ENCODE data around the gene OR5B12. TPM values are rescaled to one million over a fixed set of nuclear protein-coding genes. Genes with fewer than 3 reads are reported as not detected.

OR5B12 gene
- total and polyA plus RNA-seq, 4 donors = not detected

DNA sequence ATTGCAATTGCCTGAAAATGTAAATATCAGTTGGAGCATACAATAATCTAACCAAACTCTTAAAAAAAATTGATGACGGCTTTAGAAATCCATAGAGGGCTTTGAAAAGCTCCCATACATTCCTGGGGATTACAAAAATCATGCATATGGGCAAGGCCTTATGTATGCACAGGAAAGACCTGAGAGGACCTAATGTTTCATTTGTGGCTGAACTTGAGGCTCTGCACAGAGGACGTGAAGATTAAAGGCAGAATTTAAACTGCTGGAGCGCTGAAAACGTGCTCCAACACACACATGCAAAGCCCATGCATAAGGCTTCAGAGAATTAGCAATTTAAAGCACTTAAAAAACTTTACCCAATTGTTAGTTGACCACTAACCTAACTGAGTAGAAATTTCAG lies 3.5 kb downstream of the OR5B12 start:
- Histone ChIP-seq H3K9ac (ENCODE audit: low read depth in 1 of 2, low read length in 2 of 2) (no peak overlapping the region), H3K4me1 (ENCODE audit: control insufficient read depth in 4 of 4, insufficient read depth in 4 of 4, low read length in 3 of 4) (no peaks in the 10 kb centered on the region), H3K36me3 (ENCODE audit: control insufficient read depth in 4 of 4, insufficient read depth in 3 of 4, low read depth in 1 of 4, low read length in 3 of 4) (no peaks in the 10 kb centered on the region), H3K4me3 (ENCODE audit: low read depth in 1 of 3, low read length in 3 of 3) (no peak overlapping the region), H3K27ac (ENCODE audit: low read depth in 1 of 2, low read length in 2 of 2) (no peak overlapping the region), H3K9me3 (ENCODE audit: control insufficient read depth in 4 of 4, low read length in 3 of 4) (peaks cover 2 to 4% (median 3%) of the 10 kb centered on the region in 4 donors), H3K27me3 (ENCODE audit: control insufficient read depth in 4 of 4, insufficient read depth in 4 of 4, low read length in 3 of 4) (no peaks in the 10 kb centered on the region)
- DNase-seq (ENCODE audit: low spot score) = no peak
- no peak for TF ChIP-seq SP1 (IDR thresholded peaks at IDR 0.05)
- TF ChIP-seq EGR1 (IDR thresholded peaks at IDR 0.05; ENCODE audit: low read depth in 2 of 2) = no peak
- TF ChIP-seq FOXA1 (IDR thresholded peaks at IDR 0.05) = no peak
- no peak for TF ChIP-seq RAD21 (IDR thresholded peaks at IDR 0.05)
- TF ChIP-seq RXRA (IDR thresholded peaks at IDR 0.05) = no peak
- TF ChIP-seq, protein P1, sequence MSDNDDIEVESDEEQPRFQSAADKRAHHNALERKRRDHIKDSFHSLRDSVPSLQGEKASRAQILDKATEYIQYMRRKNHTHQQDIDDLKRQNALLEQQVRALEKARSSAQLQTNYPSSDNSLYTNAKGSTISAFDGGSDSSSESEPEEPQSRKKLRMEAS (IDR thresholded peaks at IDR 0.05) = no peak
- no peak for TF ChIP-seq NR2F2 (IDR thresholded peaks at IDR 0.05)
- TF ChIP-seq YY1 (IDR thresholded peaks at IDR 0.05) = no peak
- TF ChIP-seq HNF4A (conservative IDR thresholded peaks at IDR 0.05) = no peak
- no peak for TF ChIP-seq HNF4G (IDR thresholded peaks at IDR 0.05)
- TF ChIP-seq FOXA2 (IDR thresholded peaks at IDR 0.05) = no peak
- TF ChIP-seq, protein P2, sequence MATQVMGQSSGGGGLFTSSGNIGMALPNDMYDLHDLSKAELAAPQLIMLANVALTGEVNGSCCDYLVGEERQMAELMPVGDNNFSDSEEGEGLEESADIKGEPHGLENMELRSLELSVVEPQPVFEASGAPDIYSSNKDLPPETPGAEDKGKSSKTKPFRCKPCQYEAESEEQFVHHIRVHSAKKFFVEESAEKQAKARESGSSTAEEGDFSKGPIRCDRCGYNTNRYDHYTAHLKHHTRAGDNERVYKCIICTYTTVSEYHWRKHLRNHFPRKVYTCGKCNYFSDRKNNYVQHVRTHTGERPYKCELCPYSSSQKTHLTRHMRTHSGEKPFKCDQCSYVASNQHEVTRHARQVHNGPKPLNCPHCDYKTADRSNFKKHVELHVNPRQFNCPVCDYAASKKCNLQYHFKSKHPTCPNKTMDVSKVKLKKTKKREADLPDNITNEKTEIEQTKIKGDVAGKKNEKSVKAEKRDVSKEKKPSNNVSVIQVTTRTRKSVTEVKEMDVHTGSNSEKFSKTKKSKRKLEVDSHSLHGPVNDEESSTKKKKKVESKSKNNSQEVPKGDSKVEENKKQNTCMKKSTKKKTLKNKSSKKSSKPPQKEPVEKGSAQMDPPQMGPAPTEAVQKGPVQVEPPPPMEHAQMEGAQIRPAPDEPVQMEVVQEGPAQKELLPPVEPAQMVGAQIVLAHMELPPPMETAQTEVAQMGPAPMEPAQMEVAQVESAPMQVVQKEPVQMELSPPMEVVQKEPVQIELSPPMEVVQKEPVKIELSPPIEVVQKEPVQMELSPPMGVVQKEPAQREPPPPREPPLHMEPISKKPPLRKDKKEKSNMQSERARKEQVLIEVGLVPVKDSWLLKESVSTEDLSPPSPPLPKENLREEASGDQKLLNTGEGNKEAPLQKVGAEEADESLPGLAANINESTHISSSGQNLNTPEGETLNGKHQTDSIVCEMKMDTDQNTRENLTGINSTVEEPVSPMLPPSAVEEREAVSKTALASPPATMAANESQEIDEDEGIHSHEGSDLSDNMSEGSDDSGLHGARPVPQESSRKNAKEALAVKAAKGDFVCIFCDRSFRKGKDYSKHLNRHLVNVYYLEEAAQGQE (IDR thresholded peaks at IDR 0.05) = no peak
- TF ChIP-seq ATF3 (IDR thresholded peaks at IDR 0.05) = no peak
- no peak for TF ChIP-seq TAF1 (conservative IDR thresholded peaks at IDR 0.05)
- TF ChIP-seq, protein P3, sequence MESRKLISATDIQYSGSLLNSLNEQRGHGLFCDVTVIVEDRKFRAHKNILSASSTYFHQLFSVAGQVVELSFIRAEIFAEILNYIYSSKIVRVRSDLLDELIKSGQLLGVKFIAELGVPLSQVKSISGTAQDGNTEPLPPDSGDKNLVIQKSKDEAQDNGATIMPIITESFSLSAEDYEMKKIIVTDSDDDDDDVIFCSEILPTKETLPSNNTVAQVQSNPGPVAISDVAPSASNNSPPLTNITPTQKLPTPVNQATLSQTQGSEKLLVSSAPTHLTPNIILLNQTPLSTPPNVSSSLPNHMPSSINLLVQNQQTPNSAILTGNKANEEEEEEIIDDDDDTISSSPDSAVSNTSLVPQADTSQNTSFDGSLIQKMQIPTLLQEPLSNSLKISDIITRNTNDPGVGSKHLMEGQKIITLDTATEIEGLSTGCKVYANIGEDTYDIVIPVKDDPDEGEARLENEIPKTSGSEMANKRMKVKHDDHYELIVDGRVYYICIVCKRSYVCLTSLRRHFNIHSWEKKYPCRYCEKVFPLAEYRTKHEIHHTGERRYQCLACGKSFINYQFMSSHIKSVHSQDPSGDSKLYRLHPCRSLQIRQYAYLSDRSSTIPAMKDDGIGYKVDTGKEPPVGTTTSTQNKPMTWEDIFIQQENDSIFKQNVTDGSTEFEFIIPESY (IDR thresholded peaks at IDR 0.05) = no peak
- no peak for TF ChIP-seq GABPA (IDR thresholded peaks at IDR 0.05 in 1 of 2, conservative IDR thresholded peaks at IDR 0.05 in 1 of 2)
- TF ChIP-seq, protein P4, sequence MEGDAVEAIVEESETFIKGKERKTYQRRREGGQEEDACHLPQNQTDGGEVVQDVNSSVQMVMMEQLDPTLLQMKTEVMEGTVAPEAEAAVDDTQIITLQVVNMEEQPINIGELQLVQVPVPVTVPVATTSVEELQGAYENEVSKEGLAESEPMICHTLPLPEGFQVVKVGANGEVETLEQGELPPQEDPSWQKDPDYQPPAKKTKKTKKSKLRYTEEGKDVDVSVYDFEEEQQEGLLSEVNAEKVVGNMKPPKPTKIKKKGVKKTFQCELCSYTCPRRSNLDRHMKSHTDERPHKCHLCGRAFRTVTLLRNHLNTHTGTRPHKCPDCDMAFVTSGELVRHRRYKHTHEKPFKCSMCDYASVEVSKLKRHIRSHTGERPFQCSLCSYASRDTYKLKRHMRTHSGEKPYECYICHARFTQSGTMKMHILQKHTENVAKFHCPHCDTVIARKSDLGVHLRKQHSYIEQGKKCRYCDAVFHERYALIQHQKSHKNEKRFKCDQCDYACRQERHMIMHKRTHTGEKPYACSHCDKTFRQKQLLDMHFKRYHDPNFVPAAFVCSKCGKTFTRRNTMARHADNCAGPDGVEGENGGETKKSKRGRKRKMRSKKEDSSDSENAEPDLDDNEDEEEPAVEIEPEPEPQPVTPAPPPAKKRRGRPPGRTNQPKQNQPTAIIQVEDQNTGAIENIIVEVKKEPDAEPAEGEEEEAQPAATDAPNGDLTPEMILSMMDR (IDR thresholded peaks at IDR 0.05; ENCODE audit: low read depth, low read length, missing input control) = no peak
- TF ChIP-seq JUND (IDR thresholded peaks at IDR 0.05) = no peak
- WGBS = 48% methylated on average over 4 of the region's 4 CpGs

All from liver (tissue), 9 donors.